GM19452 (cell line): ENCODE measurements around the gene ATF6B.
A peak's percentile ranks its signal among the peaks of the same experiment; 100 is the strongest.

Source experiments
- ATAC-seq: cut with Tn5 transposase; IDR thresholded peaks from one replicate; pipeline ENCODE4 v1.9.1; 2021; ENCODE audit not compliant: unreplicated experiment

Gene ATF6B

DNA sequence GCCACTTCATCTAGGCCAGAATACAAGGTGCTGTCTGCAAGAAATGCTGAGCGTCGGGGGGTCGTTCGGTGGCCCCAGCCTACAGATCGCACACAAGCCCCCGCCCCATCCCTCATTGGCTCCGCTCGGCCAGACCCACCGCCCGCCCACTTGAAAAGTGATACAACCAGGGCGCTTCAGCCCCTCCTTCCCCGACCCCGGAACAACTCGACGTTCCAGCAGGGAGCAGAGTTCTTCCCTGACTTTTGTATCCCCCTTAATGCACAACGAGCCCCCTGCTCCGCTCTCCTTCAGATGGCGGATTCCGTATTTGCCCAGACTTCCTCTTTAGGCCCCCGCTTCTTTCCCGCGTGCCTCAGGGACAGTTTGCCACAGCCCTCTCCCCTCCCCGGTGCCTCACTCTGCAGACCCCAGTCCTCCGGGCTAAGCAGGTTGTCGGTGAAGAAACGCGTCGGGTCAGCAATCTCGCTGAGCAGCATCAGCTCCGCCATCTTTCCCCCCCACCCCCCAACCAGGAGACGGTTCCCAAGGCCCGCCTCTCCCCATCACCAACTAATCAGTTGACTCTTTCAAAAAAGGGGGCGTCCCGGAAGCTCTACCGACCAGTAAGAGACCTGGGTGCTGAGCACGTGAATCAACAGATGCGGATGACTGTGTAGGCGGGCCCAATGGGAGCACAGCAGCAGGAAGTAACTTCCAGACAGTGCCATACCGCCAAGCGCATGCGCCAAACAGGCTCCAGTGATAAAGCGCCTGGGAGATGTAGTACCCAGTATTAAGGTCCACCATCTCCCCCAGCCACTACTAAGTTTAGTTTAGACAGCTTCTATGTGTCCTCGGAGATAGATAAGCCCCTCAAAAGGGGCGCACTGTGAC lies at the start of gene ATF6B:
Gene ATF6B, minus strand, starts transcription at position 530 of the 876 bp plus-strand sequence. Its CDS starts 39 bp downstream, at position 491.
- ATAC-seq = peak; percentile 86

GRCh38 chr6:32177183-32177787 lies 49.2 kb upstream of the ATF6B start:
- no peak for ATAC-seq

DNA sequence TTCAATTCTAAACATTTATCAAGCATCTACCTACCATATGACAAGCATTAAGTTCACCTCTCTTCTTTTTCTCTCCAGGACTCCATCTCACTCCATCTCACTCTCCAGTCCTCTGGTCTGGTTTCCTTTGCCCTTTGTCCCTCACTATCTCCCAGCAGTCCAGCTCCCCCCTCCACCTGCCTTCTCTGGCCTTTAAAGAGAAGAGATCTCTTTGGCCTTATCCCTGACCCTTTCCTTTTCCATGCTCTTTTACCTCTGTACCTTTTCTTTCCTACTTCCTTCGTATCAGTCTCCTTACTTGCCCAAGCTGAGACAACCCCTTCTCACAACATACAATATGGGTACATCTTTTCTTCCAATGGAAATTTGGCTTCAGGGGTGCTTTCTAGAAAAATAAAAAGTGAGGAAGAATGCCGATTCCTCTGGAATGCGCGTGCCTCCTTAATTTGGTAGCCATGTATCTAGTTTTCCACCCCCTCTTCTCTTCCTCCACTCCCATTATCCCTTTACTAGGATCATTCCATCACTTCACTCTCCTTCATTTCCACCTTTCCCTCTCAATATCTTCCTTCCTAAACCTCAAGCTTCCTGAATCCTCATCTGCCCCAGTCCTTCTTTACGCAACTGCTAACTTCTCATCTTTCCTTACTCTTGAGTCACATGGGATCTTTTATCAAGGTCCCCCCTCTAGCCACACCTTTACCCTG lies 48.6 kb upstream of the ATF6B start:
- no peak for ATAC-seq

- peak; percentile 52 for ATAC-seq
Observed at GRCh38 chr6:32175711-32176475, 47.8 kb upstream of the ATF6B start, which contains the start of gene AGPAT1. TSS of gene AGPAT1 (minus strand) at chr6:32176084. CDS start at chr6:32171496, 4,588 bp downstream.

DNA sequence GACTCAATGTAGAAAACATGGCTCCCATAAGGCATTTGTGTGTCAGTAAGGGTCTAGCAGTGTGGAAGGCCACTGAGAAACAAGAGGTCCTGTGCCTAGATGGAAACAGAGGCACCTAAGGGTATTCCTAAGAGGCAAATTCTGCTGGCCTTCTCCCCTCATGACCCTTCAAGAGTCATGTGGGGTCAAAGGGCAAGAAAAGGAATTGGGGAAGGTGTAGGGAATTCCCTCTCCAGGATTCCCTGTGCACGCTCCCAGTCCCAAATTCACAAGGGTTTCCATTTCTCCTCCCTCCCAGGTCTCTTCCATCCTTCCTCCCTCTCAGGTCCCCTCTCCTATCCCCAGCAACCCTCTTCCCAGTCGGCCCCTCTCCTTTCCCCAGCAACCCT lies 47.3 kb upstream of the ATF6B start:
- no peak for ATAC-seq

GRCh38 chr6:32174416-32174815 lies 46.4 kb upstream of the ATF6B start:
- no peak for ATAC-seq

DNA sequence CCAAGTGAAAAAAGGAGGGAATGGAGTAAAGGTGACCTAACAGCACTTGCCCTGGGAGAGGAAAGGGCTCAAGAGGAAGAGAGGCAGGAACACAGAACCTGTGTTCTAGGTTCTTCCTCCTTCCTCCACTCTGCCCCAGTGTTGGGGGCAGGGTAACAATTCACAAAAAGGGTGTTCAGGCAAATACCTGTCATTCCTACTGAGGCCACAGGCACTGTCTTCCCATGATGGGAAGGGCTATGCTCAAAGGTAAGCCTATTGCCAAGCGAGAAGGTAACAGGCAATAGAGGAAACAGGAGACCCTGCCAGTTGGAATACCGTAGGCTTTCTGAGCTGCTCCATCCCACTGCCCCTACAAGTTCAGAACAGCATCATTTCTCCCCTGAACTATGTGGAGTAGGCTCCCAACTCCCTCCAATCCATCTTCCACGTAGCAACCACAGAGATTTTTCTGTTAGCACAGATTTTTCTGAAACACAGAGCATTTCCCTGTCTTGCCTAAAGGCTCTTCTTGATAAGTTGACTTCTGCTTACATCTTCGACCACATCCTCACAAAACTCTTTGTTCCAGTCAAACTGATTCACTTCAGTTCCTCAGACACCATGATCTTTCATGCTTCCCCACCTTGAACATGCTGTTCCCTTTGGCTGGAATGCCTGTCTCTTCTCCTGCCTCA lies 45.1 kb upstream of the ATF6B start:
- ATAC-seq = no peak

- no peak for ATAC-seq
Observed at GRCh38 chr6:32171234-32171633, 43.2 kb upstream of the ATF6B start.

DNA sequence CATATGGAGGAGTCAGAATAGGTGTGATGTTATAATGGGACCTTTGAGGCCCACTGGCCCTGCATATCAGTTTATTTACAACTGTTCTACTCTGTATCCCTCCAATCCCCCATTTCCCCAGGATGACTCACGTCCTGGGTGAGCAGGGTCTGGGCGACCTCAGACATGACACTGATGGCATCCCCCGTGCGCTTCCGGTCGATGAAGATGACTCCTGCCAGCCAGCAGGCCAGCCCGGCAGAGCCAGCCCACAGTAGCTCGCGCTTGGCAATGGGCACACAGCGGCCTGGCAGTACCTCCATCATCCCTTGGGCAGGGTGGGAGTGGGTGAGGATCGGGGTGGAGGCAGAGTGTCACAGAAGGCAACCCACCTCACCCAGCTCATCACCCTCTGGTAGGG lies 42.2 kb upstream of the ATF6B start:
- no peak for ATAC-seq

DNA sequence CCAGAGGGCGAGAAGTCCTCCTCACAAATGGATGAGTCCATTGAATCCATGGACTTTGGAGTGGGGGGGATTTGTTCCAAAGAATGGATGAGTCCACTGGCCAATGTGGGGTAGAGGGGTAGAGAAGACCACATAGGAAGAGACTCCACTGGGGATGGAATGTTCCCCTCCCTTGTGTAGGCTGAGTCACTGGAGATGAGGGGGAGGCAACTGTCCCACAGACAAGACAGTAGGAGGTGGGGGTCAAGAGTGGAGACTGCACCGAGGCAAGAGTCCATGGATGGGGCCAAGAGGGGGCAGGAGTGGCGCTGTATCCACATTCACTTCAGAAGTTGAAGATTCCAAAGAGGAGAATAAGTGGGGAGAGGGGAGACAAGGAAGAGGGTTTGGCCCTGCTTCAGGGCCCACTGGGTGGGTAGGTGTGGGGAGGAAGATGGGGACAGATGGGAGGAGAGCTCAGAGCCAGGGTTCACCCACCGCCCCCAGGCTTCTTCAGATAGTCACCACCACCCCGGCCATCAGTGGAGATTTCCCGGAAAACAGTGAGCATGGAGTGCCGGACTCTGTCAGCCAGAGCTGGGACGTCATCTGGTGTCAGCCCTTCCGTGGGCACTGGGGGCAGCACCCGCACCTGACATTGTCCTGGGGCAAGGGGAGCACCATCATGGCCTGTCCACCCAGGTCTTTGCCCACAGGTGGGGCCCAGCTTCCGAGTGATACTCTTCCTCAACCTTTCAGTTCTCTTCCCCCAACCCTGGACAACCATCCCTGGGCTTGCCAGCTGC lies 41.0 kb upstream of the ATF6B start:
- ATAC-seq = no peak

GRCh38 chr6:32168350-32168749 lies 40.3 kb upstream of the ATF6B start:
- ATAC-seq = no peak

DNA sequence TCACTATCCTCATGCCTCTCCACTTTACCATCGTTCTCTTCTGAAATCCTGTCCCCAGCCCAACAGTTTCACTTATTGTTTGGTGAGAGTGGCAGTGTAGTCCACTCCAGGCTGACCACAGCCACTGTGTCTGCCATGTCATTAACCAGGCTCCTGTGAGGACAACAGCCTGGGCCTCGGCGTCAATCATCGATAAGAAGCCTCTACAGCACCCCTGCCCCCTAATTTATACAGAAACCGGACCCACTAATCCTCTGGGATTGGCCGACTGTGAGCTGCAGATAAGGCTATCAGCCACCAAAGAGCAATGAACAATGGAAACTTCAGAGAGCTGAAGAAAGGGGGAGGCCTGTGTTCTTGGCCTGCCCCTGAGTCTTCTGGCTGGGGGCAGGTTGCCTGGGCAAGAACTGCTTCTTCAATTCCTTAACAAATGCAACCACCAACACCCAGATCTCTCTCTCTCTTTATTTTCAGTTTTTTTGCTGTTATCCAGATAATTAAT lies 39.8 kb upstream of the ATF6B start:
- no peak for ATAC-seq

- ATAC-seq = no peak
Observed at GRCh38 chr6:32167154-32167760, 39.2 kb upstream of the ATF6B start.

DNA sequence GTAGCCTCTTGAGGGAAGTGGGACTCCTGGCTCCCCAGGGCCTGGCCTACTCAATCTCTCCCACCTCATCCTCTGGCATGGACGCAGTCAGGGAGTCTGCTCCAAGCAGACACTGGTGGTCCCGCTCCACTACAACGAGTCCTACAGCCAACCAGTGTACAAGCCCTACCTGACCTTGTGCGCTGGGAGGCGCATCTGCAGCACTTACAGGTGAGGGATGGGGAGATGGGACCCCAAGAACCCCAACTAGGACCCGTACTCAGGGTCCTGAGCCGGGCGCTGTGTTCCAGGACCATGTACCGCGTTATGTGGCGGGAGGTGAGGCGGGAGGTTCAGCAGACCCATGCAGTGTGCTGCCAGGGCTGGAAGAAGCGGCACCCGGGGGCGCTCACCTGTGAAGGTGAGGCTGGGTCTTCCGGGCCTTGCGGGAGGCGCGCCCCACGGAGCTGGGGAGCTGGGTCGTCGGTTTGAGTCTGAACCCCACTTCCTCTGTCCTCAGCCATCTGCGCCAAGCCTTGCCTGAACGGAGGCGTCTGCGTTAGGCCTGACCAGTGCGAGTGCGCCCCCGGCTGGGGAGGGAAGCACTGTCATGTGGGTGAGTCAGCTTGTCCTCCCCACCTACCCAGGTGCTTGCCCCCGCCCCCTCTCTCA lies 38.5 kb upstream of the ATF6B start:
- no peak for ATAC-seq

DNA sequence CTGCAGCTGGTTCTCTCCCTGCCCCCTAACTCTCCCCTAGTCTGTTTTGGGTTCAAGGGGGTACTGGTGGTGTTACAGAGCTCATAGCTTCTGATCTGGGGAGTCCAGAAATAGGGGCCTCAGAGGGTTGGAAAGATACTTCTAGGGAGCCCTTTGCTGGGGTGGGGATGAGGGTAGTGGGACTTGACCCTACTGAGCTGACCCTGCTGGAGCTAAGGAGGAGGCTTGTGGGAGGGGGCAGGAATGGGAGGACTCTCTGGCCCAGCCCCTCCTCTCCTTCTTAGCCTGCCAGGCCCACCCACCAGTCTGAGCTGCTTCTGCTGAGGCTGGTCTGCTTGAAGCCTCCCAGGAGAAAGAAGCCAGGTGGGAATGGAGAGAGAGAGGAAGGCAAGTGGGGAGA lies 36.2 kb upstream of the ATF6B start, which contains the start of gene EGFL8:
Gene EGFL8, plus strand, starts transcription at position 301 of the 400 bp plus-strand sequence. CDS start 1,571 bp downstream, outside the sequence.
- no peak for ATAC-seq

DNA sequence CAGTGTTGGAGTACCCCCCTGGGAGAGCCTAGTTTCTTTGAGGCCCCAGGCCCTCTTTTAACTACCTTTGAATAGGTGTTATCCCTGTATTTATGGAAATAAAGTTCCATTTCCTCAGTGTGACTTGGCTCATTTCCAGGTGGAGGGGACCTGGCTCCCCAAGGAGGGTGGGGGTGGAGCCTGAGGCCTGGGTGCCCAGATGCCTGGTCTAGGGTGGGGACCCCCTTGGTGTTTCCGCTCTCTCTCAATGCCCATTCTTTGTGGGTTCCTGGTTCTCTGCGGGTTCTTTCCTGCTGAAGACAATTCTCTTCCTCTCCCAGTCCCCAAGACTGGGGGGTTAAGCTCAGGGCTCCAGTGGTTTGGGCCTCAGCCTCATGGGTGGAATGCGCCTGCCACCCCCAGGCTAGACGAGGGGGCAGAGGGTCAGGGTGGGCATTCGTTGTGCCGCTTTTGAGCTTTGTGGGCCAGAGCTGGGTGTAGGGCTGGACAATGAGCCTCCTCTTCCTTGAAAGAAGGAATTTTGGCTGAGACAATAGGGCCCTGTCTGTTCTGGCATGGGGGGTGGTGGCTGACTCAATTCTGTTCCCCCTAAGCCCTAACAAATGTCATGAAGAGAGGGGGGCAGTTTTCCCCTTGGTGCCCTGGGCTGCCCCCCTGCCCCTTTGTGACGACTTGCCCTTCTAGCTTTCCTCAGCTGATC lies 35.7 kb upstream of the ATF6B start:
- no peak for ATAC-seq

DNA sequence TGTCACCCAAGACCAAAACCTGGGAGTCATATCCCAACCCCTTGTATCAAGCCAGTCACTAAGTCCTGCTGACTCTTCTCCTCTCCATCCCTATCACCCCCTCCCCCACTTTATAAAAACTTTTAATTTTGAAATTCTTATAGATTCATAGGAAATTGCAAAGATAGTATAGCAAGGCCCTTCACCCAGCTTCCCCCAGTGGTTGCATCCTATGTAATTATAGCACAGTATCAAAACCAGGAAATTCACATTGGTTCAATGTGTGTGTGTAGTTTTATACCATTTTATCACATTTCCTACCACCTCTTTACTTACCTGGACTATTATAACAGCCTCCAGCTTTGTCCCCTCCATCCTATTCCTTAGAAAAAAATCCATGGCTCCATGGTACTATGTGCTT lies 30.0 kb upstream of the ATF6B start:
- ATAC-seq = no peak

DNA sequence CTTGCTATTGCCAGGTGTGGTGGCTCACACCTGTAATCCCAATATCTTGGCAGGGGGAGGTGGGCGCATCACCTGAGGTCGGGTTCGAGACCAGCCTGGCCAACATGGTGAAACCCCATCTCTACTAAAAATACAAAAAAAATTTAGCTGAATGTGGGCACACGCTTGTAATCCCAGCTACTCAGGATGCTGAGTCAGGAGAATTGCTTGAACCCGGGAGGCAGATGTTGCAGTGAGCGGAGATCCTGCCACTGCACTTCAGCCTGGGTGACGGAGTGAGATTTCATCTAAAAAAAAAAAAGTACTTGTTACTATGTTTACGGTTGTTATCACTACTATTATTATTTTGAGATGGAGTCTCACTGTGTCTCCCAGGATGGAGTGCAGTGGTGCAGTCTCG lies 28.8 kb upstream of the ATF6B start:
- ATAC-seq = no peak
